ENCODE measurements around the gene C6orf132.

GRCh38 chr6:42171813-42172581, 29.6 kb upstream of the C6orf132 start:
- TF ChIP-seq SP1 (IDR thresholded peaks at IDR 0.05), result no peak
- no peak for TF ChIP-seq ELF4 (IDR thresholded peaks at IDR 0.05)
- no peak for TF ChIP-seq FOXM1 (IDR thresholded peaks at IDR 0.05; ENCODE audit: borderline replicate concordance)
- TF ChIP-seq FOXA1 (IDR thresholded peaks at IDR 0.05), result no peak
- no peak for TF ChIP-seq TARDBP (IDR thresholded peaks at IDR 0.05)
- TF ChIP-seq ARNT (IDR thresholded peaks at IDR 0.05), result no peak
- TF ChIP-seq ZNF384 (IDR thresholded peaks at IDR 0.05), result no peak
- TF ChIP-seq SUZ12 (IDR thresholded peaks at IDR 0.05), result no peak
- TF ChIP-seq FOXK2 (IDR thresholded peaks at IDR 0.05), result no peak
- TF ChIP-seq BHLHE40 (IDR thresholded peaks at IDR 0.05; ENCODE audit: borderline replicate concordance), result no peak
- TF ChIP-seq LEF1 (IDR thresholded peaks at IDR 0.05; ENCODE audit: borderline replicate concordance), result no peak

Measured in HEK293T (cell line).